CD14-positive monocyte (primary cell): ENCODE results near the gene CORO2A. TPM values are rescaled to one million over a fixed set of nuclear protein-coding genes. Genes with fewer than 3 reads are reported as not detected.

Experiments used
- DNase-seq, 3 donors: peaks; one replicate each; pipeline ENCODE4 v3.0.0-alpha.2; 2011 to 2022
- H2AFZ ChIP-seq: 2 replicates; pipeline ENCODE4 v1.6.0; 2012; ENCODE audit warnings: mild to moderate bottlenecking, low read depth, low read length, inconsistent platforms; ENCODE audit not compliant: insufficient read depth, poor library complexity, severe bottlenecking
- H3K27ac ChIP-seq, 2 donors: 1 replicate in 1 of 2; 2 replicates in 1 of 2; pipeline ENCODE4 v1.5.1; 2012 to 2013; ENCODE audit warnings: low read length in 2 of 2, control low read depth in 1 of 2, inconsistent platforms in 1 of 2, low read depth in 1 of 2, mild to moderate bottlenecking in 1 of 2
- H3K27me3 ChIP-seq, 2 donors: one replicate each; pipeline versions ENCODE4 v1.6.0 to v1.6.1; 2011 to 2013; ENCODE audit warnings: low read length in 2 of 2; ENCODE audit not compliant: control insufficient read depth in 2 of 2, insufficient read depth in 2 of 2
- H3K36me3 ChIP-seq, 2 donors: replicated peaks in 1 of 2; 1 replicate in 1 of 2; 2 replicates in 1 of 2; pipeline versions ENCODE4 v1.5.1 to v1.6.1; 2012 to 2013; ENCODE audit warnings: low read length in 2 of 2, control low read depth in 1 of 2, inconsistent platforms in 1 of 2, mild to moderate bottlenecking in 1 of 2; ENCODE audit not compliant: insufficient read depth in 2 of 2, control insufficient read depth in 1 of 2
- H3K4me1 ChIP-seq, 2 donors: 1 replicate in 1 of 2; 2 replicates in 1 of 2; pipeline versions ENCODE4 v1.5.1 to v1.6.1; 2012 to 2013; ENCODE audit warnings: low read length in 2 of 2, control low read depth in 1 of 2, inconsistent platforms in 1 of 2, mild to moderate bottlenecking in 1 of 2, moderate library complexity in 1 of 2; ENCODE audit not compliant: insufficient read depth in 2 of 2, control insufficient read depth in 1 of 2
- H3K4me2 ChIP-seq: replicated peaks from 2 replicates; pipeline ENCODE3; 2012; ENCODE audit warnings: low read length, moderate library complexity, mild to moderate bottlenecking; ENCODE audit not compliant: poor library complexity, severe bottlenecking; ENCODE audit errors: extremely low read depth
- H3K4me3 ChIP-seq, 3 experiments: fragments of 200-600 bp in 1 of 3; sonication (generic) in 1 of 3; replicated peaks in 1 of 3; 1 replicate in 2 of 3; 2 replicates in 1 of 3; pipeline ENCODE4 v1.5.1; 2011 to 2013; ENCODE audit warnings: low read length in 3 of 3, mild to moderate bottlenecking in 3 of 3, control low read depth in 2 of 3, low read depth in 2 of 3, inconsistent platforms in 1 of 3, moderate library complexity in 1 of 3
- H3K79me2 ChIP-seq: 2 replicates; pipeline ENCODE4 v1.6.0; 2012; ENCODE audit warnings: mild to moderate bottlenecking, control low read depth, inconsistent platforms, low read length, moderate library complexity; ENCODE audit not compliant: insufficient read depth
- H3K9ac ChIP-seq: 2 replicates; pipeline ENCODE4 v1.6.0; 2017; ENCODE audit warnings: low read length, mild to moderate bottlenecking; ENCODE audit not compliant: insufficient read depth, poor library complexity, severe bottlenecking
- H3K9me3 ChIP-seq, 2 donors: replicated peaks in 1 of 2; 1 replicate in 1 of 2; 2 replicates in 1 of 2; pipeline versions ENCODE4 v1.5.1 to v1.6.1; 2012 to 2013; ENCODE audit warnings: low read length in 2 of 2, control low read depth in 1 of 2; ENCODE audit not compliant: control insufficient read depth in 1 of 2, insufficient read depth in 1 of 2
- H4K20me1 ChIP-seq: 2 replicates; pipeline ENCODE4 v1.6.0; 2012; ENCODE audit warnings: mild to moderate bottlenecking, low read length, control low read depth, moderate library complexity; ENCODE audit not compliant: insufficient read depth
- H3K27ac Mint-ChIP-seq, 7 donors: one replicate each; pipeline ENCODE4 v1.8.0; 2020; ENCODE audit warnings: mild to moderate bottlenecking in 7 of 7, mixed read lengths in 7 of 7, moderate library complexity in 6 of 7, inconsistent platforms in 2 of 7
- H3K27me3 Mint-ChIP-seq, 3 donors: one replicate each; pipeline ENCODE4 v1.8.0; 2021 to 2022; ENCODE audit warnings: low read depth in 3 of 3, mild to moderate bottlenecking in 3 of 3, mixed read lengths in 3 of 3, moderate library complexity in 3 of 3, inconsistent platforms in 1 of 3
- H3K36me3 Mint-ChIP-seq, 2 donors: one replicate each; pipeline ENCODE4 v1.8.0; 2020; ENCODE audit warnings: mixed read lengths in 2 of 2, inconsistent platforms in 1 of 2, mild to moderate bottlenecking in 1 of 2
- H3K4me1 Mint-ChIP-seq: one replicate; pipeline ENCODE4 v1.8.0; 2020; ENCODE audit warnings: mild to moderate bottlenecking, mixed read lengths
- H3K4me3 Mint-ChIP-seq, 2 donors: one replicate each; pipeline ENCODE4 v1.8.0; 2020; ENCODE audit warnings: mild to moderate bottlenecking in 2 of 2, mixed read lengths in 2 of 2, moderate library complexity in 1 of 2
- H3K9me3 Mint-ChIP-seq, 7 donors: one replicate each; pipeline ENCODE4 v1.8.0; 2020 to 2022; ENCODE audit warnings: mixed read lengths in 7 of 7, mild to moderate bottlenecking in 6 of 7, moderate library complexity in 6 of 7, inconsistent platforms in 2 of 7
- CTCF ChIP-seq: fragments of 200-600 bp; IDR thresholded peaks from one replicate; pipeline ENCODE4 v1.8.0; 2022; ENCODE audit warnings: antibody characterized with exemption, mild to moderate bottlenecking
- WGBS: methylation state at CpG from one replicate; pipeline ENCODE4 v1.1.5; 2013; ENCODE audit warnings: missing lambda C conversion rate; ENCODE audit not compliant: insufficient coverage; 5-methylcytosine and 5-hydroxymethylcytosine counted together
- intact Hi-C, 2 donors: fragments of 100-400 bp; cut with micrococcal nuclease; formaldehyde crosslinking; loops; one replicate each; pipeline versions ENCODE4 v1.15.0 to v1.15.1; 2023
- polyA plus RNA-seq, 3 donors: library from polyadenylated mRNA; depleted of rRNA in 1 of 3; unstranded in 2 of 3; stranded (reverse) in 1 of 3; fragments of 300-500 nt in 2 of 3; fragments of >200 nt in 1 of 3; fragmentation: Illumina TruSeq in 2 of 3; gene quantifications; 1 replicate in 2 of 3; 2 replicates in 1 of 3; pipeline ENCODE4 v1.2.3, GENCODE V29; 2012 to 2021

CORO2A gene
- polyA plus RNA-seq, 3 donors = 1.2 to 3.5 (median 2.1) TPM

GRCh38 chr9:98095401-98095800 is 97.0 kb downstream of the CORO2A start:
- Histone ChIP-seq H3K4me2 (no peak overlapping the region), H3K27me3 (no peaks in the 10 kb centered on the region), H3K9ac (no peak overlapping the region), H3K36me3 (peaks cover 74 to 89% of the 10 kb centered on the region in 2 donors), H2AFZ (no peak overlapping the region), H3K9me3 (no peaks in the 10 kb centered on the region), H3K4me1 (no peaks in the 10 kb centered on the region), H3K27ac (no peak overlapping the region), H4K20me1 (peaks cover 15% of the 10 kb centered on the region), H3K79me2 (peaks cover 21% of the 10 kb centered on the region), H3K4me3 (no peak overlapping the region)
- intact Hi-C loops = no loop called here
- Mint-ChIP-seq H3K4me1 (peaks cover 15% of the 10 kb centered on the region), H3K27me3 (no peaks in the 10 kb centered on the region), H3K36me3 (peaks cover 70 to 94% of the 10 kb centered on the region in 2 donors), H3K4me3 (no peak overlapping the region), H3K27ac (peak overlapping the region in 1 of 7 donors; percentile 74), H3K9me3 (peaks cover 0 to 2% (median 0%) of the 10 kb centered on the region in 7 donors)
- 100% methylated on average over 3 of the region's 7 CpGs for WGBS
- no peak for TF ChIP-seq CTCF
- no peak for DNase-seq

GRCh38 chr9:98094851-98095250 is 97.6 kb downstream of the CORO2A start:
- H3K4me2 ChIP-seq = no peak overlapping the region
- 96% methylated on average over 14 of the region's 16 CpGs for WGBS
- no peak overlapping the region for H3K4me3 ChIP-seq
- Mint-ChIP-seq H3K9me3 (peaks cover 0 to 2% (median 0%) of the 10 kb centered on the region in 7 donors), H3K27me3 (no peaks in the 10 kb centered on the region), H3K4me1 (peaks cover 15% of the 10 kb centered on the region), H3K27ac (no peak overlapping the region), H3K4me3 (no peak overlapping the region), H3K36me3 (peaks cover 71 to 94% of the 10 kb centered on the region in 2 donors)
- intact Hi-C loops = no loop called here
- no peak for TF ChIP-seq CTCF
- no peaks in the 10 kb centered on the region for H3K27me3 ChIP-seq
- H4K20me1 ChIP-seq = peaks cover 15% of the 10 kb centered on the region
- no peak overlapping the region for H3K9ac ChIP-seq
- peaks cover 77 to 89% of the 10 kb centered on the region in 2 donors for H3K36me3 ChIP-seq
- no peaks in the 10 kb centered on the region for H3K4me1 ChIP-seq
- peaks cover 16% of the 10 kb centered on the region for H3K79me2 ChIP-seq
- H2AFZ ChIP-seq = no peak overlapping the region
- no peak for DNase-seq
- H3K9me3 ChIP-seq = no peaks in the 10 kb centered on the region
- peak overlapping the region in 1 of 2 donors; percentile 16 for H3K27ac ChIP-seq
